GM10266 (cell line): ENCODE data around the gene DOCK1.

Source experiments
- DNase-seq: peaks from one replicate; pipeline ENCODE4 v3.0.0; 2012; ENCODE audit errors: extremely low spot score
- CTCF ChIP-seq: IDR thresholded peaks from 2 replicates; pipeline ENCODE4 v1.5.1; 2012; ENCODE audit warnings: mild to moderate bottlenecking, low read depth; ENCODE audit not compliant: control insufficient read depth, insufficient read depth; ENCODE audit errors: missing control alignments

The DOCK1 gene

GRCh38 chr10:126979311-126979710 is 74.1 kb downstream of the DOCK1 start:
- no peak for TF ChIP-seq CTCF
- DNase-seq: no peak

- no peak for TF ChIP-seq CTCF
- DNase-seq: no peak
Measured at GRCh38 chr10:126993208-126993607, 88.0 kb downstream of the DOCK1 start.

- no peak for TF ChIP-seq CTCF
- no peak for DNase-seq
Measured at GRCh38 chr10:126997801-126998590, 92.8 kb downstream of the DOCK1 start.

GRCh38 chr10:127000598-127000997 is 95.4 kb downstream of the DOCK1 start:
- TF ChIP-seq CTCF: no peak
- DNase-seq: no peak

GRCh38 chr10:127003032-127003685 is 97.9 kb downstream of the DOCK1 start:
- no peak for TF ChIP-seq CTCF
- DNase-seq: no peak

- no peak for TF ChIP-seq CTCF
- no peak for DNase-seq
Measured at GRCh38 chr10:127006453-127006852, 101.2 kb downstream of the DOCK1 start.

- DNase-seq: no peak
- TF ChIP-seq CTCF: no peak
Measured at GRCh38 chr10:127009366-127009765, 104.1 kb downstream of the DOCK1 start.
